Activated naive CD8-positive, alpha-beta T cell treated with anti-CD3 and anti-CD28 coated beads, Interleukin-2, amount 10 ng/mL, durations not matched to agents 7 days and 5 days (primary cell): ENCODE measurements around the gene DELE1. TPM values are rescaled to one million over a fixed set of nuclear protein-coding genes. Genes with fewer than 3 reads are reported as not detected.

ENCODE experiments used
- ATAC-seq: fragments of 150-1000 bp; cut with Tn5 transposase; one replicate; pipeline ENCODE4 v1.10.0; 2021; ENCODE audit warnings: low read depth, moderate library complexity
- POLR2A ChIA-PET: fragments of 350-600 bp; sonication (Branson Sonifier 250); formaldehyde crosslinking; loops from one replicate; lab custom pipeline; 2021; ENCODE audit warnings: antibody characterized with exemption; lab: Charles Lee
- DNase-seq: peaks from one replicate; pipeline ENCODE4 v3.0.0; 2021
- H3K27ac Mint-ChIP-seq: one replicate; pipeline ENCODE4 v1.8.0; 2022; ENCODE audit warnings: mild to moderate bottlenecking, mixed read lengths
- H3K27me3 Mint-ChIP-seq: one replicate; pipeline ENCODE4 v1.8.0; 2022; ENCODE audit warnings: mild to moderate bottlenecking, moderate library complexity, mixed read lengths
- H3K36me3 Mint-ChIP-seq: one replicate; pipeline ENCODE4 v1.8.0; 2021; ENCODE audit warnings: mild to moderate bottlenecking, mixed read lengths
- H3K4me1 Mint-ChIP-seq: one replicate; pipeline ENCODE4 v1.8.0; 2021; ENCODE audit warnings: mixed read lengths
- H3K4me3 Mint-ChIP-seq: one replicate; pipeline ENCODE4 v1.8.0; 2022; ENCODE audit warnings: mild to moderate bottlenecking, moderate library complexity, mixed read lengths
- H3K9me3 Mint-ChIP-seq: one replicate; pipeline ENCODE4 v1.8.0; 2021; ENCODE audit warnings: mixed read lengths
- total RNA-seq, 2 experiments: library from RNA; stranded (reverse); gene quantifications; one replicate each; pipeline ENCODE4 v1.2.3, GENCODE V29; 2021

DELE1 gene
- total RNA-seq, 2 experiments from 2014 or later, result 71.2 to 73.1 TPM

- H3K27me3 Mint-ChIP-seq, result no peaks in the 10 kb centered on the region
- peak overlapping the region; percentile 14 for H3K27ac Mint-ChIP-seq
- POLR2A ChIA-PET, result no interaction called here
- H3K9me3 Mint-ChIP-seq, result no peaks in the 10 kb centered on the region
- DNase-seq (no peak), ATAC-seq (no peak)
- H3K4me1 Mint-ChIP-seq, result peaks cover 22% of the 10 kb centered on the region
- H3K4me3 Mint-ChIP-seq, result no peak overlapping the region
- peaks cover 27% of the 10 kb centered on the region for H3K36me3 Mint-ChIP-seq
Measured at GRCh38 chr5:141973871-141974595, 50.4 kb downstream of the DELE1 start.

DNA sequence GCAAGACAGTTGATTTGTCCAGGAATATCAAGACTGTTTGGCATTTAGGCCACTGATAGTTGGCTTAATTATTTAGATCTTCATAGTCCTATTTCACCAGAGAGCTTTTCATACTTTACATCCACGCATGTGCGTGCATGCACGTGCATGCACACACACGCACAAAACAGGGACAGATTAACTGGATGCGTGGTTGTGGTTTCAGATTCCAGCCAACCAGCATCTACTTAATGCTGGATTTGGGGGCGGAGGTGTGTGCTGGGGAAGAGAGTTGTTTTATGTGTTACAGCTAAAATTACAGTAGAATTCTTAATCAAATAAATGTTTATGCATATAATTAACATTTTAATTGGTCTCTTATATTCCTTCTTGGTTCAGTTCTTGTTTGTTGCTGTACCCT is 52.5 kb downstream of the DELE1 start:
- POLR2A ChIA-PET, result interaction anchor here (1.2 kb wide), 1 partner anchor 53 kb away, joined by 3 read pairs; the partner anchor contains the start of gene DELE1
- ATAC-seq (no peak), DNase-seq (no peak)
- peaks cover 32% of the 10 kb centered on the region for H3K36me3 Mint-ChIP-seq
- H3K27me3 Mint-ChIP-seq, result no peaks in the 10 kb centered on the region
- no peaks in the 10 kb centered on the region for H3K9me3 Mint-ChIP-seq
- H3K4me1 Mint-ChIP-seq, result peaks cover 10% of the 10 kb centered on the region
- no peak overlapping the region for H3K4me3 Mint-ChIP-seq
- no peak overlapping the region for H3K27ac Mint-ChIP-seq

DNA sequence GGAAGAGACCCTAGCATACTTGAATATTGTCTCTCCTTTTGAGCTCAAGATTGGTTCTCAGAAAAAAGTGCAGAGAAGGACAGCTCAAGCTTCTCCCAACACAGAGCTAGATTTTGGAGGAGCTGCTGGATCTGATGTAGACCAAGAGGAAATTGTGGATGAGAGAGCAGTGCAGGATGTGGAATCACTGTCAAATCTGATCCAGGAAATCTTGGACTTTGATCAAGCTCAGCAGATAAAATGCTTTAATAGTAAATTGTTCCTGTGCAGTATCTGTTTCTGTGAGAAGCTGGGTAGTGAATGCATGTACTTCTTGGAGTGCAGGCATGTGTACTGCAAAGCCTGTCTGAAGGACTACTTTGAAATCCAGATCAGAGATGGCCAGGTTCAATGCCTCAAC is 54.7 kb downstream of the DELE1 start:
- H3K9me3 Mint-ChIP-seq, result no peaks in the 10 kb centered on the region
- DNase-seq, result no peak
- no peaks in the 10 kb centered on the region for H3K27me3 Mint-ChIP-seq
- no peak overlapping the region for H3K4me3 Mint-ChIP-seq
- ATAC-seq, result no peak
- H3K4me1 Mint-ChIP-seq, result peaks cover 8% of the 10 kb centered on the region
- peaks cover 29% of the 10 kb centered on the region for H3K36me3 Mint-ChIP-seq
- H3K27ac Mint-ChIP-seq, result no peak overlapping the region
- POLR2A ChIA-PET, result interaction anchor here (0.7 to 1.9 kb wide), 2 partner anchors 10 to 12 kb away, joined by 3 to 8 read pairs; partner anchors contain the start of gene RNF14

DNA sequence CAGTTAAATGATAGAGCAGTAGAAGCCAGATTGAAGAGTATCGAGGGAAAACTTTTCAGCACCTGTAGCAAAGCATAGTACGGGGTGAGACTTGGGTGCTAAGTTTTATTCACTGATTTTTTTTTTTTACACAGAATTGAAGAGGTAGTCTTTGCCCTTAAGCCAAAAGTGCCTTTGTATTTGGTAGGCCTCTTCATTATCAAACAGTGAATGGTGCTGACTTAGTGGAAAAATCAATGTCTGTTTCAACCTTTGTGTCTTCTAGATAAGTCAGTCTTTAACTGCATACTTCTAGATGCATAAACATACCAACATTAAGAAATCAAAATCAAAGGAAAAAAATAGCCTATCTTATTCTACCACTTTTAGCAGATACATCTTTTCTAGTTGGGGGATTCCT is 59.0 kb downstream of the DELE1 start:
- Mint-ChIP-seq H3K9me3 (no peaks in the 10 kb centered on the region), H3K4me3 (no peak overlapping the region), H3K36me3 (peaks cover 23% of the 10 kb centered on the region), H3K27me3 (no peaks in the 10 kb centered on the region), H3K27ac (no peak overlapping the region), H3K4me1 (peaks cover 6% of the 10 kb centered on the region)
- DNase-seq (no peak), ATAC-seq (no peak)
- POLR2A ChIA-PET, result no interaction called here

- Mint-ChIP-seq H3K4me3 (no peak overlapping the region), H3K9me3 (no peaks in the 10 kb centered on the region), H3K27ac (no peak overlapping the region), H3K36me3 (peaks cover 20% of the 10 kb centered on the region), H3K27me3 (no peaks in the 10 kb centered on the region), H3K4me1 (peaks cover 6% of the 10 kb centered on the region)
- DNase-seq (no peak), ATAC-seq (no peak)
- POLR2A ChIA-PET, result interaction anchor here (1.1 to 2.1 kb wide), 2 partner anchors 9 to 17 kb away, joined by 4 to 6 read pairs; no protein-coding TSS in a partner anchor
Measured at GRCh38 chr5:141986072-141986471, 62.4 kb downstream of the DELE1 start.

DNA sequence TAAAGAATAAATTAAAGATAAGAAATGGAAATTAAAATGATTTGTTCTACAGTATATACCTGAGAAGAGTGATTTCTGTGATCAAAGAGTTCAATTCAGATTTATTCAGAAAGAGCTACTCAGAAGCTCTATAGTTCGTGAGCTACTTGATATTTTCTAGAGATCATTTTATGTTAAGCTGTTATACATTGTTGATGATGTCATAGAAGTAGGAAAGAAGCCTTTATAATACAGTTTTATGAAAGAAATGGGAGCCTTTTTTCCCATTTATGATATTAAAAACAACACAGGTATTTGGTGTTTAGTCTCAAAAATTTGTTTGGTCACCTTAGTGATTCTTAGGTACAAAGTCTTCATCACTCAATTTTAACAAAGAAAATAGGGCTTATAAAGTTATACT is 66.0 kb downstream of the DELE1 start:
- Mint-ChIP-seq H3K27me3 (no peaks in the 10 kb centered on the region), H3K36me3 (peaks cover 28% of the 10 kb centered on the region), H3K9me3 (no peaks in the 10 kb centered on the region), H3K27ac (no peak overlapping the region), H3K4me1 (peaks cover 10% of the 10 kb centered on the region), H3K4me3 (no peak overlapping the region)
- DNase-seq (no peak), ATAC-seq (no peak)
- POLR2A ChIA-PET, result interaction anchor here (2.3 kb wide), 1 partner anchor 21 kb away, joined by 8 read pairs; the partner anchor contains the start of gene RNF14

Other genes starting within 250 kb of the DELE1 start
- 10 to 100 TPM; 17.0 to 17.9 TPM for gene ARAP3, start 241.6 kb upstream of the DELE1 start, total RNA-seq
- gene PCDH1, start 45.5 kb upstream of the DELE1 start, total RNA-seq, result not detected
- under 1 TPM; 0.09 to 0.14 TPM for gene PCDH12, start 34.3 kb downstream of the DELE1 start, total RNA-seq
- 10 to 100 TPM; 29.0 to 33.9 TPM for gene RNF14, start 45.2 kb downstream of the DELE1 start, total RNA-seq
- gene GNPDA1, start 89.2 kb downstream of the DELE1 start, total RNA-seq, result 10 to 100 TPM; 38.2 to 40.5 TPM
- gene NDFIP1, start 184.9 kb downstream of the DELE1 start, total RNA-seq, result 10 to 100 TPM; 59.2 to 62.3 TPM